ENCODE data around the gene UBQLNL. TPM values are rescaled to one million over a fixed set of nuclear protein-coding genes. Genes with fewer than 3 reads are reported as not detected.

UBQLNL gene
- total and polyA plus RNA-seq, 10 of the 15 experiments (the other 5 are each of a cell fraction or from before 2014, with no cell fraction given), result 0.13 to 1.6 (median 0.37) TPM

GRCh38 chr11:5476186-5476819 is 40.2 kb downstream of the UBQLNL start (continued):
- no peak for TF ChIP-seq CEBPZ (IDR thresholded peaks at IDR 0.05; ENCODE audit: low read depth, low read length)

GRCh38 chr11:5473921-5474320 is 42.6 kb downstream of the UBQLNL start:
- SMC1A ChIA-PET (ENCODE audit: uncharacterized antibody, unreplicated experiment), result no interaction called here
- H3K4me1 ChIP-seq (ENCODE audit: control insufficient read depth, insufficient read depth, low read length), result no peaks in the 10 kb centered on the region
- no peaks in the 10 kb centered on the region for H3K9me3 ChIP-seq (replicated peaks; ENCODE audit: control insufficient read depth, insufficient read depth, low read length)
- no peaks in the 10 kb centered on the region for H4K20me1 ChIP-seq (ENCODE audit: control insufficient read depth, insufficient read depth)
- H3K4me2 ChIP-seq (ENCODE audit: control insufficient read depth, insufficient read depth), result no peak overlapping the region
- no peaks in the 10 kb centered on the region for H3K36me3 ChIP-seq (ENCODE audit: control insufficient read depth in 2 of 2, insufficient read depth in 2 of 2, low read length in 1 of 2)
- no peak overlapping the region for H3K9ac ChIP-seq (ENCODE audit: control insufficient read depth, insufficient read depth, low read length)
- RAD21 ChIA-PET (ENCODE audit: unreplicated experiment), result no interaction called here
- no peaks in the 10 kb centered on the region for H3K79me2 ChIP-seq (ENCODE audit: control insufficient read depth, insufficient read depth, low read length)
- H2AFZ ChIP-seq (ENCODE audit: control insufficient read depth, low read depth, low read length), result no peak overlapping the region
- ATAC-seq (no peak), FAIRE-seq (no peak), DNase-seq (ENCODE audit: low read depth, low spot score) (no peak)
- no peak overlapping the region for H3K4me3 ChIP-seq
- in situ Hi-C loops (cut with MboI), result loop anchor here (5.0 kb wide), 1 partner anchor 333 kb away; the partner anchor contains the start of gene OR52N2
- POLR2A ChIA-PET, result no interaction called here
- no peak overlapping the region for H3K27ac ChIP-seq (ENCODE audit: control insufficient read depth, insufficient read depth)
- no TSS peak for BruUV-seq (replicated peaks)
- intact Hi-C loops (cut with micrococcal nuclease; ENCODE audit: unreplicated experiment), result loop anchor here (5.0 kb wide), 1 partner anchor 418 kb away; the partner anchor contains the start of gene OR52E5
- no peaks in the 10 kb centered on the region; a peak in 1 of 4 replicates for H3K27me3 ChIP-seq (replicated peaks in 1 of 2; ENCODE audit: control insufficient read depth in 2 of 2, insufficient read depth in 2 of 2, low read length in 1 of 2)
- CTCF ChIA-PET, result no interaction called here
- TF ChIP-seq BCLAF1 (IDR thresholded peaks at IDR 0.05), result no peak
- no peak for TF ChIP-seq WRNIP1 (IDR thresholded peaks at IDR 0.05; ENCODE audit: borderline replicate concordance, low read depth, low read length)
- TF ChIP-seq STAT1 (conservative IDR thresholded peaks at IDR 0.05), result no peak
- no peak for TF ChIP-seq POLR2AphosphoS2 (IDR thresholded peaks at IDR 0.05; ENCODE audit: low read depth, low read length)
- no peak for TF ChIP-seq ZNF622 (IDR thresholded peaks at IDR 0.05)
- no peak for TF ChIP-seq GABPA (IDR thresholded peaks at IDR 0.05; ENCODE audit: low read depth)
- TF ChIP-seq HDAC2 (IDR thresholded peaks at IDR 0.05), result no peak
- TF ChIP-seq BACH1 (IDR thresholded peaks at IDR 0.05; ENCODE audit: borderline replicate concordance), result no peak
- TF ChIP-seq MLLT1 (IDR thresholded peaks at IDR 0.05), result no peak
- TF ChIP-seq YY1 (IDR thresholded peaks at IDR 0.05; ENCODE audit: low read depth, low read length), result no peak
- TF ChIP-seq RB1 (IDR thresholded peaks at IDR 0.05; ENCODE audit: borderline replicate concordance), result no peak
- TF ChIP-seq NR2C1 (IDR thresholded peaks at IDR 0.05), result no peak
